ENCODE results near the gene DCX.
"Not testable (repeated sequence)": the region's sequence is repeated elsewhere in the genome, so short reads cannot be mapped to it uniquely, and the experiment has no call there.

The DCX gene

GRCh38 chrX:111376897-111377578 lies 35.0 kb downstream of the DCX start:
- no peak for DNase-seq (ENCODE audit: low read depth, low spot score)

GRCh38 chrX:111376486-111376885 lies 35.5 kb downstream of the DCX start:
- DNase-seq (ENCODE audit: low read depth, low spot score) = no peak
- no peak overlapping the region for H3K4me3 ChIP-seq (ENCODE audit: low read length)

More at GRCh38 chrX:111376897-111377578, 35.0 kb downstream of the DCX start:
- H3K4me3 ChIP-seq (ENCODE audit: low read length) = no peak overlapping the region

- no peak overlapping the region for H3K4me3 ChIP-seq (ENCODE audit: low read length)
- DNase-seq (ENCODE audit: low read depth, low spot score) = no peak
Observed at GRCh38 chrX:111375747-111376146, 36.2 kb downstream of the DCX start.

GRCh38 chrX:111372086-111372485 lies 39.9 kb downstream of the DCX start:
- H3K4me3 ChIP-seq (ENCODE audit: low read length) = no peak overlapping the region
- DNase-seq (ENCODE audit: low read depth, low spot score) = no peak

- no peak for DNase-seq (ENCODE audit: low read depth, low spot score)
- H3K4me3 ChIP-seq (ENCODE audit: low read length) = no peak overlapping the region
Observed at GRCh38 chrX:111365770-111366325, 46.1 kb downstream of the DCX start.

GRCh38 chrX:111363741-111364140 lies 48.3 kb downstream of the DCX start:
- no peak overlapping the region for H3K4me3 ChIP-seq (ENCODE audit: low read length)
- no peak for DNase-seq (ENCODE audit: low read depth, low spot score)

GRCh38 chrX:111361751-111362150 lies 50.2 kb downstream of the DCX start:
- DNase-seq (ENCODE audit: low read depth, low spot score) = no peak
- no peak overlapping the region for H3K4me3 ChIP-seq (ENCODE audit: low read length)

- H3K4me3 ChIP-seq (ENCODE audit: low read length) = no peak overlapping the region
- DNase-seq (ENCODE audit: low read depth, low spot score) = no peak
Observed at GRCh38 chrX:111360839-111361238, 51.2 kb downstream of the DCX start.

- no peak overlapping the region for H3K4me3 ChIP-seq (ENCODE audit: low read length)
- no peak for DNase-seq (ENCODE audit: low read depth, low spot score)
Observed at GRCh38 chrX:111355523-111356115, 56.4 kb downstream of the DCX start.

- DNase-seq (ENCODE audit: low read depth, low spot score) = no peak
- H3K4me3 ChIP-seq (ENCODE audit: low read length) = no peak overlapping the region
Observed at GRCh38 chrX:111354496-111354895, 57.5 kb downstream of the DCX start.

- H3K4me3 ChIP-seq (ENCODE audit: low read length) = no peak overlapping the region
- no peak for DNase-seq (ENCODE audit: low read depth, low spot score)
Observed at GRCh38 chrX:111353793-111354192, 58.2 kb downstream of the DCX start.

- no peak for DNase-seq (ENCODE audit: low read depth, low spot score)
- H3K4me3 ChIP-seq (ENCODE audit: low read length) = no peak overlapping the region
Observed at GRCh38 chrX:111352424-111352823, 59.6 kb downstream of the DCX start.

GRCh38 chrX:111349934-111350333 lies 62.1 kb downstream of the DCX start:
- no peak overlapping the region for H3K4me3 ChIP-seq (ENCODE audit: low read length)
- DNase-seq (ENCODE audit: low read depth, low spot score) = no peak

- no peak for DNase-seq (ENCODE audit: low read depth, low spot score)
- no peak overlapping the region for H3K4me3 ChIP-seq (ENCODE audit: low read length)
Observed at GRCh38 chrX:111349101-111349500, 62.9 kb downstream of the DCX start.

GRCh38 chrX:111348429-111348828 lies 63.6 kb downstream of the DCX start:
- DNase-seq (ENCODE audit: low read depth, low spot score) = no peak
- no peak overlapping the region for H3K4me3 ChIP-seq (ENCODE audit: low read length)

- not testable (repeated sequence) for H3K4me3 ChIP-seq (ENCODE audit: low read length); DNase-seq (ENCODE audit: low read depth, low spot score)
Observed at GRCh38 chrX:111346150-111346549, 65.8 kb downstream of the DCX start.

- no peak for DNase-seq (ENCODE audit: low read depth, low spot score)
- H3K4me3 ChIP-seq (ENCODE audit: low read length) = no peak overlapping the region
Observed at GRCh38 chrX:111340054-111340453, 71.9 kb downstream of the DCX start.

- no peak overlapping the region for H3K4me3 ChIP-seq (ENCODE audit: low read length)
- no peak for DNase-seq (ENCODE audit: low read depth, low spot score)
Observed at GRCh38 chrX:111339212-111339611, 72.8 kb downstream of the DCX start.

- H3K4me3 ChIP-seq (ENCODE audit: low read length) = no peak overlapping the region
Observed at GRCh38 chrX:111338095-111338698, 73.8 kb downstream of the DCX start.

GRCh38 chrX:111337067-111337637 lies 74.8 kb downstream of the DCX start:
- H3K4me3 ChIP-seq (ENCODE audit: low read length) = no peak overlapping the region
- no peak for DNase-seq (ENCODE audit: low read depth, low spot score)

More at GRCh38 chrX:111338095-111338698, 73.8 kb downstream of the DCX start:
- DNase-seq (ENCODE audit: low read depth, low spot score) = no peak

Measured in Jurkat, Clone E6-1 (cell line).